T-helper 17 cell (primary cell): Measurements from ENCODE around the gene NUP210. TPM values are rescaled to one million over a fixed set of nuclear protein-coding genes. Genes with fewer than 3 reads are reported as not detected.

Experiments
- ATAC-seq: fragments of 150-1000 bp; cut with Tn5 transposase; 2 replicates; pipeline ENCODE4 v1.10.0; 2021; ENCODE audit warnings: mild to moderate bottlenecking, moderate library complexity
- DNase-seq, 3 donors: peaks; one replicate each; pipeline versions ENCODE4 v3.0.0 to v3.0.0-alpha.2; 2020 to 2021
- H3K9me3 ChIP-seq: one replicate; pipeline ENCODE4 v1.7.0; 2013; ENCODE audit warnings: low read length, mild to moderate bottlenecking; ENCODE audit not compliant: control insufficient read depth, poor library complexity, severe bottlenecking
- H3K27ac Mint-ChIP-seq: one replicate; pipeline ENCODE4 v1.8.0; 2022; ENCODE audit warnings: mild to moderate bottlenecking, moderate library complexity, mixed read lengths
- H3K27me3 Mint-ChIP-seq: one replicate; pipeline ENCODE4 v1.8.0; 2022; ENCODE audit warnings: mixed read lengths
- H3K36me3 Mint-ChIP-seq: one replicate; pipeline ENCODE4 v1.8.0; 2022; ENCODE audit warnings: low read depth, mixed read lengths
- H3K4me1 Mint-ChIP-seq: one replicate; pipeline ENCODE4 v1.8.0; 2022; ENCODE audit warnings: mild to moderate bottlenecking, mixed read lengths
- H3K4me3 Mint-ChIP-seq: one replicate; pipeline ENCODE4 v1.8.0; 2022; ENCODE audit warnings: mild to moderate bottlenecking, moderate library complexity, mixed read lengths
- total RNA-seq, 4 donors: library from RNA in 2 of 4; stranded (reverse) in 2 of 4; gene quantifications; one replicate each; pipeline ENCODE4 v1.2.3 and lab custom pipeline; 2022 to 2026

NUP210 gene
- total RNA-seq, 2 donors from 2014 or later = 125 to 137 TPM

- ATAC-seq (no peak), DNase-seq (no peak)
- Mint-ChIP-seq H3K4me1 (peaks cover 6% of the 10 kb centered on the region), H3K27ac (no peak overlapping the region), H3K36me3 (peaks cover 1% of the 10 kb centered on the region), H3K4me3 (no peak overlapping the region), H3K27me3 (peaks cover 61% of the 10 kb centered on the region)
- no peaks in the 10 kb centered on the region for H3K9me3 ChIP-seq
These were observed 143.5 kb downstream of the NUP210 start for GRCh38 chr3:13276438-13277195.

- no peaks in the 10 kb centered on the region for H3K9me3 ChIP-seq
- no peaks in the 10 kb centered on the region for H3K36me3 Mint-ChIP-seq
- H3K27me3 Mint-ChIP-seq = peaks cover 50% of the 10 kb centered on the region
- H3K4me1 Mint-ChIP-seq = peaks cover 4% of the 10 kb centered on the region
- ATAC-seq (no peak), DNase-seq (no peak)
- no peak overlapping the region for H3K27ac Mint-ChIP-seq
- no peak overlapping the region for H3K4me3 Mint-ChIP-seq
These were observed 144.6 kb downstream of the NUP210 start for GRCh38 chr3:13275376-13276005.

- no peak for DNase-seq
- H3K36me3 Mint-ChIP-seq = no peaks in the 10 kb centered on the region
- peaks cover 48% of the 10 kb centered on the region for H3K27me3 Mint-ChIP-seq
- no peaks in the 10 kb centered on the region for H3K9me3 ChIP-seq
- no peak overlapping the region for H3K4me3 Mint-ChIP-seq
- no peak overlapping the region for H3K27ac Mint-ChIP-seq
- no peak for ATAC-seq
- peaks cover 2% of the 10 kb centered on the region for H3K4me1 Mint-ChIP-seq
These were observed 145.4 kb downstream of the NUP210 start for GRCh38 chr3:13274551-13275332.

GRCh38 chr3:13274125-13274524, 146.0 kb downstream of the NUP210 start:
- ATAC-seq (no peak), DNase-seq (no peak)
- Mint-ChIP-seq H3K27ac (no peak overlapping the region), H3K36me3 (peaks cover 3% of the 10 kb centered on the region), H3K4me1 (peaks cover 2% of the 10 kb centered on the region), H3K27me3 (peaks cover 52% of the 10 kb centered on the region), H3K4me3 (no peak overlapping the region)
- H3K9me3 ChIP-seq = no peaks in the 10 kb centered on the region

GRCh38 chr3:13273604-13274105, 146.5 kb downstream of the NUP210 start:
- DNase-seq (no peak), ATAC-seq (no peak)
- no peak overlapping the region for H3K27ac Mint-ChIP-seq
- no peaks in the 10 kb centered on the region for H3K9me3 ChIP-seq
- H3K4me3 Mint-ChIP-seq = no peak overlapping the region
- H3K27me3 Mint-ChIP-seq = peaks cover 53% of the 10 kb centered on the region
- peaks cover 2% of the 10 kb centered on the region for H3K4me1 Mint-ChIP-seq
- H3K36me3 Mint-ChIP-seq = peaks cover 3% of the 10 kb centered on the region

- peaks cover 3% of the 10 kb centered on the region for H3K36me3 Mint-ChIP-seq
- peak overlapping the region; percentile 45 for H3K27ac Mint-ChIP-seq
- H3K4me1 Mint-ChIP-seq = peaks cover 2% of the 10 kb centered on the region
- H3K4me3 Mint-ChIP-seq = no peak overlapping the region
- H3K27me3 Mint-ChIP-seq = peaks cover 53% of the 10 kb centered on the region
- H3K9me3 ChIP-seq = no peaks in the 10 kb centered on the region
- ATAC-seq (no peak), DNase-seq (no peak)
These were observed 147.1 kb downstream of the NUP210 start for GRCh38 chr3:13272831-13273603.

GRCh38 chr3:13269711-13270378, 150.3 kb downstream of the NUP210 start:
- H3K27ac Mint-ChIP-seq = no peak overlapping the region
- no peak overlapping the region for H3K4me3 Mint-ChIP-seq
- H3K27me3 Mint-ChIP-seq = peaks cover 61% of the 10 kb centered on the region
- ATAC-seq (no peak), DNase-seq (no peak)
- H3K36me3 Mint-ChIP-seq = peaks cover 3% of the 10 kb centered on the region
- no peaks in the 10 kb centered on the region for H3K9me3 ChIP-seq
- H3K4me1 Mint-ChIP-seq = no peaks in the 10 kb centered on the region

- Mint-ChIP-seq H3K4me3 (no peak overlapping the region), H3K27ac (no peak overlapping the region), H3K36me3 (peaks cover 3% of the 10 kb centered on the region), H3K27me3 (peaks cover 65% of the 10 kb centered on the region), H3K4me1 (no peaks in the 10 kb centered on the region)
- no peak for DNase-seq
- H3K9me3 ChIP-seq = no peaks in the 10 kb centered on the region
- no peak for ATAC-seq
These were observed 151.1 kb downstream of the NUP210 start for GRCh38 chr3:13268961-13269441.

- Mint-ChIP-seq H3K36me3 (peaks cover 3% of the 10 kb centered on the region), H3K27me3 (peaks cover 63% of the 10 kb centered on the region), H3K27ac (no peak overlapping the region), H3K4me3 (no peak overlapping the region), H3K4me1 (no peaks in the 10 kb centered on the region)
- H3K9me3 ChIP-seq = no peaks in the 10 kb centered on the region
- DNase-seq (no peak), ATAC-seq (no peak)
These were observed 152.0 kb downstream of the NUP210 start for GRCh38 chr3:13268120-13268519.

- DNase-seq (no peak), ATAC-seq (no peak)
- Mint-ChIP-seq H3K36me3 (peaks cover 3% of the 10 kb centered on the region), H3K4me1 (peaks cover 4% of the 10 kb centered on the region), H3K4me3 (no peak overlapping the region), H3K27me3 (peaks cover 53% of the 10 kb centered on the region), H3K27ac (no peak overlapping the region)
- no peaks in the 10 kb centered on the region for H3K9me3 ChIP-seq
These were observed 153.3 kb downstream of the NUP210 start for GRCh38 chr3:13266651-13267362.
